HL-60 (cell line): ENCODE data around the gene OPN1SW.
A peak's percentile ranks its signal among the peaks of the same experiment; 100 is the strongest.

Experiments used
- DNase-seq, 2 experiments: peaks; one replicate each; pipeline ENCODE4 v3.0.0-alpha.2; 2010 to 2020; ENCODE audit warnings: low read depth in 1 of 2, low spot score in 1 of 2
- H3K27ac ChIP-seq: fragments of 250-450 bp; sonication (Bioruptor Pico); replicated peaks from 2 replicates; pipeline ENCODE4 v1.5.1; 2020; ENCODE audit warnings: mild to moderate bottlenecking, moderate library complexity
- H3K27me3 ChIP-seq: fragments of 250-450 bp; sonication (Bioruptor Pico); 2 replicates; pipeline ENCODE4 v1.5.1; 2021; ENCODE audit warnings: mild to moderate bottlenecking, moderate library complexity; ENCODE audit not compliant: insufficient read depth, poor library complexity, severe bottlenecking
- H3K4me3 ChIP-seq: replicated peaks from 2 replicates; pipeline ENCODE4 v1.5.1; 2011; ENCODE audit warnings: mild to moderate bottlenecking, control low read depth, low read length; ENCODE audit not compliant: insufficient read depth
- CTCF ChIP-seq: IDR thresholded peaks from one replicate; pipeline ENCODE4 v1.5.1; 2011; ENCODE audit warnings: low read length, control low read depth, inconsistent platforms; ENCODE audit not compliant: insufficient read depth
- GABPA ChIP-seq: IDR thresholded peaks from 2 replicates; pipeline ENCODE4 v1.6.1; 2012; ENCODE audit warnings: low read depth
- POLR2AphosphoS5 ChIP-seq: IDR thresholded peaks from 2 replicates; pipeline ENCODE4 v1.6.1; 2012; ENCODE audit warnings: low read depth
- REST ChIP-seq: IDR thresholded peaks from 2 replicates; pipeline ENCODE4 v1.6.1; 2012; ENCODE audit warnings: low read depth; ENCODE audit not compliant: insufficient replicate concordance
- SPI1 ChIP-seq: IDR thresholded peaks from 2 replicates; pipeline ENCODE4 v1.6.1; 2012; ENCODE audit warnings: low read depth, mild to moderate bottlenecking, borderline replicate concordance

Gene OPN1SW

GRCh38 chr7:128778946-128779345 is 3.4 kb upstream of the OPN1SW start:
- TF ChIP-seq GABPA (no peak), REST (peak; percentile 68), SPI1 (no peak), POLR2AphosphoS5 (no peak)
- H3K4me3 ChIP-seq = no peak overlapping the region
- H3K27me3 ChIP-seq = no peaks in the 10 kb centered on the region
- DNase-seq = no peak
- H3K27ac ChIP-seq = no peak overlapping the region

- H3K27me3 ChIP-seq = no peaks in the 10 kb centered on the region
- H3K27ac ChIP-seq = no peak overlapping the region
- no peak overlapping the region for H3K4me3 ChIP-seq
- TF ChIP-seq REST (no peak), SPI1 (no peak), GABPA (no peak), POLR2AphosphoS5 (no peak)
- no peak for DNase-seq
These were observed 1.8 kb upstream of the OPN1SW start for GRCh38 chr7:128777156-128778123.

- no peak overlapping the region for H3K27ac ChIP-seq
- H3K4me3 ChIP-seq = no peak overlapping the region
- no peaks in the 10 kb centered on the region for H3K27me3 ChIP-seq
- TF ChIP-seq SPI1 (no peak), CTCF (no peak), POLR2AphosphoS5 (no peak), REST (no peak), GABPA (no peak)
- DNase-seq = no peak
These were observed 673 bp downstream of the OPN1SW start for GRCh38 chr7:128774921-128775320.

- no peak overlapping the region for H3K27ac ChIP-seq
- DNase-seq = no peak
- no peaks in the 10 kb centered on the region for H3K27me3 ChIP-seq
- H3K4me3 ChIP-seq = no peak overlapping the region
- TF ChIP-seq REST (no peak), SPI1 (no peak), POLR2AphosphoS5 (no peak; the same call in 1 of the 2 replicates)
These were observed 1.4 kb downstream of the OPN1SW start for GRCh38 chr7:128774029-128774689.
